HG03039 (cell line): ENCODE measurements around the gene CAV2.
"Not testable (repeated sequence)": the region's sequence is repeated elsewhere in the genome, so short reads cannot be mapped to it uniquely, and the experiment has no call there.

ENCODE experiments used
- ATAC-seq: cut with Tn5 transposase; IDR thresholded peaks from one replicate; pipeline ENCODE4 v1.9.1; 2021; ENCODE audit warnings: mild to moderate bottlenecking, moderate library complexity; ENCODE audit not compliant: unreplicated experiment

The CAV2 gene

GRCh38 chr7:116499168-116500077 is at the start of gene CAV2:
Gene CAV2 (plus strand): TSS chr7:116499738. CDS start chr7:116499782, 44 bp downstream.
- ATAC-seq: no peak

- no peak for ATAC-seq
These were observed 49.6 kb upstream of the CAV2 start for GRCh38 chr7:116449950-116450349.

GRCh38 chr7:116451957-116452729 is 47.4 kb upstream of the CAV2 start:
- ATAC-seq: no peak

- ATAC-seq: no peak
These were observed 45.2 kb upstream of the CAV2 start for GRCh38 chr7:116454377-116454776.

GRCh38 chr7:116455009-116455408 is 44.5 kb upstream of the CAV2 start:
- ATAC-seq: no peak

- ATAC-seq: no peak
These were observed 44.0 kb upstream of the CAV2 start for GRCh38 chr7:116455499-116455898.

- ATAC-seq: no peak
These were observed 38.0 kb upstream of the CAV2 start for GRCh38 chr7:116461500-116461899.

- ATAC-seq: no peak
These were observed 35.6 kb upstream of the CAV2 start for GRCh38 chr7:116463956-116464355.

GRCh38 chr7:116464375-116464774 is 35.2 kb upstream of the CAV2 start:
- no peak for ATAC-seq

GRCh38 chr7:116465125-116465524 is 34.4 kb upstream of the CAV2 start:
- no peak for ATAC-seq

- ATAC-seq: no peak
These were observed 31.0 kb upstream of the CAV2 start for GRCh38 chr7:116468534-116468933.

GRCh38 chr7:116477625-116478024 is 21.9 kb upstream of the CAV2 start:
- no peak for ATAC-seq

- no peak for ATAC-seq
These were observed 20.7 kb upstream of the CAV2 start for GRCh38 chr7:116478834-116479233.

GRCh38 chr7:116483271-116483942 is 16.1 kb upstream of the CAV2 start:
- no peak for ATAC-seq

- ATAC-seq: not testable (repeated sequence)
These were observed 15.1 kb upstream of the CAV2 start for GRCh38 chr7:116484389-116484788.

GRCh38 chr7:116487907-116488521 is 11.5 kb upstream of the CAV2 start:
- ATAC-seq: no peak

- ATAC-seq: no peak
These were observed 9.2 kb upstream of the CAV2 start for GRCh38 chr7:116490351-116490750.

GRCh38 chr7:116491887-116492653 is 7.5 kb upstream of the CAV2 start:
- no peak for ATAC-seq

- no peak for ATAC-seq
These were observed 6.9 kb upstream of the CAV2 start for GRCh38 chr7:116492654-116493109.

GRCh38 chr7:116493449-116493848 is 6.1 kb upstream of the CAV2 start:
- no peak for ATAC-seq
